PFSK-1 (cell line): ENCODE data around the gene SERGEF.

Experiments
- POLR2AphosphoS5 ChIP-seq: IDR thresholded peaks from 2 replicates; pipeline ENCODE4 v1.6.1; 2012; ENCODE audit warnings: low read depth, mild to moderate bottlenecking, control low read depth, low read length, moderate library complexity
- SIN3A ChIP-seq: IDR thresholded peaks from 2 replicates; pipeline ENCODE4 v1.6.1; 2012; ENCODE audit warnings: mild to moderate bottlenecking, low read length, moderate library complexity, borderline replicate concordance; ENCODE audit not compliant: insufficient read depth
- TAF1 ChIP-seq: IDR thresholded peaks from 2 replicates; pipeline ENCODE4 v1.6.1; 2012; ENCODE audit warnings: low read length, control low read depth, borderline replicate concordance; ENCODE audit not compliant: insufficient read depth
- TF ChIP-seq, protein P1 (sequence below), 2 experiments: IDR thresholded peaks; 2 replicates each; pipeline versions ENCODE4 v1.6.1 to v1.8.0; 2011 to 2012; ENCODE audit warnings: low read depth in 2 of 2, low read length in 2 of 2, control low read depth in 1 of 2, inconsistent platforms in 1 of 2, mild to moderate bottlenecking in 1 of 2, moderate library complexity in 1 of 2; ENCODE audit not compliant: insufficient read depth in 1 of 2

DNA sequence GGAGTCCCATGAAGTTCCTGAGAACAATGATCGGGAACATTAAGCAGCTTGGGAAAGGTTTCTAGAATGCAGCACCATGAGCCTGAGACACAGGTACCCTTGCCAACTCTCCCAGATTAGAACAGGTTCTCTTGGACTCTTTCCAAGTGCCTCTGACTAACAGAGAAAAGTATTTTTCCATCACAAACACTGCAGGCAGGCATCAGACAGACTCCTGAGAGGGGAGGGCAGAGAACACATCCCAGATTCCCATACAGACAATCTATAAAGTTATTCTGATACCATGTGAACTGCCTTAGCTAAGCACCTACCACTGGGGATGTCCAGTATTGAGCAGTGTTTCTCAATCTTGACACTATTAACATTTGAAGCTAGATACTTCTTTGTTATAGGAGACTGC, 27.3 kb downstream of the SERGEF start:
- TF ChIP-seq, protein P1, sequence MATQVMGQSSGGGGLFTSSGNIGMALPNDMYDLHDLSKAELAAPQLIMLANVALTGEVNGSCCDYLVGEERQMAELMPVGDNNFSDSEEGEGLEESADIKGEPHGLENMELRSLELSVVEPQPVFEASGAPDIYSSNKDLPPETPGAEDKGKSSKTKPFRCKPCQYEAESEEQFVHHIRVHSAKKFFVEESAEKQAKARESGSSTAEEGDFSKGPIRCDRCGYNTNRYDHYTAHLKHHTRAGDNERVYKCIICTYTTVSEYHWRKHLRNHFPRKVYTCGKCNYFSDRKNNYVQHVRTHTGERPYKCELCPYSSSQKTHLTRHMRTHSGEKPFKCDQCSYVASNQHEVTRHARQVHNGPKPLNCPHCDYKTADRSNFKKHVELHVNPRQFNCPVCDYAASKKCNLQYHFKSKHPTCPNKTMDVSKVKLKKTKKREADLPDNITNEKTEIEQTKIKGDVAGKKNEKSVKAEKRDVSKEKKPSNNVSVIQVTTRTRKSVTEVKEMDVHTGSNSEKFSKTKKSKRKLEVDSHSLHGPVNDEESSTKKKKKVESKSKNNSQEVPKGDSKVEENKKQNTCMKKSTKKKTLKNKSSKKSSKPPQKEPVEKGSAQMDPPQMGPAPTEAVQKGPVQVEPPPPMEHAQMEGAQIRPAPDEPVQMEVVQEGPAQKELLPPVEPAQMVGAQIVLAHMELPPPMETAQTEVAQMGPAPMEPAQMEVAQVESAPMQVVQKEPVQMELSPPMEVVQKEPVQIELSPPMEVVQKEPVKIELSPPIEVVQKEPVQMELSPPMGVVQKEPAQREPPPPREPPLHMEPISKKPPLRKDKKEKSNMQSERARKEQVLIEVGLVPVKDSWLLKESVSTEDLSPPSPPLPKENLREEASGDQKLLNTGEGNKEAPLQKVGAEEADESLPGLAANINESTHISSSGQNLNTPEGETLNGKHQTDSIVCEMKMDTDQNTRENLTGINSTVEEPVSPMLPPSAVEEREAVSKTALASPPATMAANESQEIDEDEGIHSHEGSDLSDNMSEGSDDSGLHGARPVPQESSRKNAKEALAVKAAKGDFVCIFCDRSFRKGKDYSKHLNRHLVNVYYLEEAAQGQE (IDR thresholded peaks at IDR 0.05; ENCODE audit: insufficient read depth in 1 of 2, low read depth in 2 of 2, low read length in 2 of 2) = no peak
- no peak for TF ChIP-seq POLR2AphosphoS5
- TF ChIP-seq SIN3A = no peak
- no peak for TF ChIP-seq TAF1
